Measurements from ENCODE around the gene PTP4A2.

DNA sequence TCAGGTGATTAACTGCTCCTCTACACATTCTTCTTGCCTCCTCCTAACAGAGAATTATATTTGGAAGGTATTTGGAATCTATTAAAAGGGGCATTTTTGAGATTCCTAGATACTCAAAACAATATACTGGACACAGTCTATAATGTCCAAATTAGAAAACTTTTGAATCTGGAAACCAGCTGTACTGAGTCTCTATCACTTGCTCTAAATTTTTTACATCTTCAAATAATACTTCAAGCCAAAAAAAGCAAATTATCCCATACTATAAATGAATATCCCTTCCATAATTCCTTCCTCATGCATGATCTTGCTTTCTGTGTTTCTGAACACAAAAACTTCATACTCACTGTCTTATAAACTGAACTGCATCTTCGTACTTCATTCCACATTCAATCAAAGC, 28.5 kb downstream of the PTP4A2 start:
- TF ChIP-seq, protein P1, sequence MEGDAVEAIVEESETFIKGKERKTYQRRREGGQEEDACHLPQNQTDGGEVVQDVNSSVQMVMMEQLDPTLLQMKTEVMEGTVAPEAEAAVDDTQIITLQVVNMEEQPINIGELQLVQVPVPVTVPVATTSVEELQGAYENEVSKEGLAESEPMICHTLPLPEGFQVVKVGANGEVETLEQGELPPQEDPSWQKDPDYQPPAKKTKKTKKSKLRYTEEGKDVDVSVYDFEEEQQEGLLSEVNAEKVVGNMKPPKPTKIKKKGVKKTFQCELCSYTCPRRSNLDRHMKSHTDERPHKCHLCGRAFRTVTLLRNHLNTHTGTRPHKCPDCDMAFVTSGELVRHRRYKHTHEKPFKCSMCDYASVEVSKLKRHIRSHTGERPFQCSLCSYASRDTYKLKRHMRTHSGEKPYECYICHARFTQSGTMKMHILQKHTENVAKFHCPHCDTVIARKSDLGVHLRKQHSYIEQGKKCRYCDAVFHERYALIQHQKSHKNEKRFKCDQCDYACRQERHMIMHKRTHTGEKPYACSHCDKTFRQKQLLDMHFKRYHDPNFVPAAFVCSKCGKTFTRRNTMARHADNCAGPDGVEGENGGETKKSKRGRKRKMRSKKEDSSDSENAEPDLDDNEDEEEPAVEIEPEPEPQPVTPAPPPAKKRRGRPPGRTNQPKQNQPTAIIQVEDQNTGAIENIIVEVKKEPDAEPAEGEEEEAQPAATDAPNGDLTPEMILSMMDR (IDR thresholded peaks at IDR 0.05 in 4 of 5, conservative IDR thresholded peaks at IDR 0.05 in 1 of 5): no peak
- no peak for TF ChIP-seq POLR2A (IDR thresholded peaks at IDR 0.05)
